ENCODE results near the gene FAIM.
"Not testable (repeated sequence)": the region's sequence is repeated elsewhere in the genome, so short reads cannot be mapped to it uniquely, and the experiment has no call there.

The FAIM gene, protein sequence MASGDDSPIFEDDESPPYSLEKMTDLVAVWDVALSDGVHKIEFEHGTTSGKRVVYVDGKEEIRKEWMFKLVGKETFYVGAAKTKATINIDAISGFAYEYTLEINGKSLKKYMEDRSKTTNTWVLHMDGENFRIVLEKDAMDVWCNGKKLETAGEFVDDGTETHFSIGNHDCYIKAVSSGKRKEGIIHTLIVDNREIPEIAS

GRCh38 chr3:138608322-138609135, at the start of gene FAIM:
Gene FAIM, plus strand, starts transcription at chr3:138608771. Its CDS starts 10,956 bp downstream, at chr3:138619727.
- no peak for DNase-seq

- DNase-seq = no peak
These were observed 49.4 kb upstream of the FAIM start for GRCh38 chr3:138559134-138559533.

DNA sequence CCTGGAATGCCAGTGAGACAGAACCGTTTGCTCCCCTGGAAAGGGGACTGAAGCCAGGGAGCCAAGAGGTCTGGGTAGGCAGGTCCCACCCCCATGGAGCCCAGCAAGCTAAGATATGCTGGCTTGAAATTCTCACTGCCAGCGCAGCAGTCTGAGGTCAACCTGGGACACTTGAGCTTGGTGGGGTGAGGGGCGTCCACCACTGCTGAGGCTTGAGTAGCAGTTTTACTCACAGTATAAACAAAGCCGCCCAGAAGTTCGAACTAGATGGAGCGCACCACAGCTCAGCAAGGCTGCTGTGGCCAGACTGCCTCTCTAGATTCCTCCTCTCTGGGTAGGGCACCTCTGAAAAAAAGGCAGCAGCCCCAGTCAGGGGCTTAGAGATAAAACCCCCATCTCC, 48.1 kb upstream of the FAIM start:
- no peak for DNase-seq

DNA sequence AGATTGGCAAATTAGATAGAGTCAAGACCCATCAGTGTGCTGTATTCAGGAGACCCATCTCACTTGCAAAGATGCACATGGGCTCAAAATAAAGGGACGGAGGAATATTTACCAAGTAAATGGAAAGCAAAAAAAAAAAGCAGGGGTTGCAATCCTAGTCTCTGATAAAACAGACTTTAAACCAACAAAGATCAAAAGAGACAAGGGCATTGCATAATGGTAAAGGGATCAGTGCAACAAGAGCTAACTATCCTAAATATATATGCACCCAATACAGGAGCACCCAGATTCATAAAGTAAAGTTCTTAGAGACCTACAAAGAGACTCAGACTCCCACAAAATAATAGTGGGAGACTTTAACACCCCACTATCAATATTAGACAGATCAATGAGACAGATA, 45.7 kb upstream of the FAIM start:
- not testable (repeated sequence) for DNase-seq

GRCh38 chr3:138566293-138566692, 42.3 kb upstream of the FAIM start:
- DNase-seq = not testable (repeated sequence)

- no peak for DNase-seq
These were observed 41.2 kb upstream of the FAIM start for GRCh38 chr3:138567403-138567802.

DNA sequence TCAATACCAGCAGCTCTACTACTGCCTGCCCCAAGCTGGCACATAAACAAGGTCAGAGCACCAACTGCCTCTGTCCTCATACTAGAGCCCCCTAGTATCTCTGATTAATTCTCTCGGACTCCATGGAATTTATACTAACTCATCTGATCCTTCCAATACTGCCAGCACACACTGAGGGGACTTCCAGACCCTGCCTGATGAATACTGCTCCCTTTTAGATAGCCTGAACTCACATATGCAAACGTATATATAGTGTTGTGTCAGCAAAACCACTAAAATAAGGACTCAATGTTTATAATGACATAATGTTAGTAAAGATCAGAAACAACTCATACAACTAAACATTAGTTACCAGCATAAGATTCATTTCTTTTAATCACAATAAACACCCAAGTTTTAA, 39.5 kb upstream of the FAIM start:
- no peak for DNase-seq

DNA sequence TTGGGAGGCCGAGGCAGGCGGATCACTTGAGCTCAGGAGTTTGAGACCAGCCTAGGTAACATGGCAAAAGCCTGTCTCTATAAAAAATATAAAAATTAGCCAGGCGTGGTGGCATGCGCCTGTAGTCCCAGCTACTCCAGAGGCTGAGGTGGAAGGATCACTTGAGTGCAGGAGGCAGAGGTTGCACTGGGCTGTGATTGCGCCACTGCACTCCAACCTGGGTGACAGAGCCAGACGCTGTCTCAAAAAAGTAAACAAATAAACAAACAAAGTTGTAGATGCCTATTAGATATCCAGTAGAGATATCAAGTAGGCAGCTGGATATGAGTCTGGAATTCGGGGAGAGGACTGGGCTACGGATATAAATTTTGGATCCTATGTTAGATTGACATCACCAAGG, 38.9 kb upstream of the FAIM start:
- not testable (repeated sequence) for DNase-seq

GRCh38 chr3:138573138-138573537, 35.4 kb upstream of the FAIM start:
- DNase-seq = no peak

DNA sequence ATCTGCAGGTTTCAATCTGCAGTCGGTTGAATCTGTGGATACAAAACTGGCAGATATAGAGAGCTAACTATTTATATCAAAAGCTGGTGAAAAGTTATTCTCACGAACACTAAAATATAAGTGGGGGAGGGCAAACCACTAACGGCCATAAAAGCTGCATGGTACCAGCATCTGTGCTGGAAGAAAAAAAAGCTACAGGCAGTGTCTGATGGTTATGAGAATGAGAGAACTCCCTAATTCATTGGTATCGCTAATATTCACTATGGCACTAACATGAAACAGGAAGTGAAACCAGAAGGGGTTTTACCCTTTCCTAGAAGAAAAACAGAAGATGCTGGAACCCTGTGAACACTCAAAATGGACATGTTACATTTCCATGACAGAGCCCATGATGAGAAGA, 30.4 kb upstream of the FAIM start:
- no peak for DNase-seq

DNA sequence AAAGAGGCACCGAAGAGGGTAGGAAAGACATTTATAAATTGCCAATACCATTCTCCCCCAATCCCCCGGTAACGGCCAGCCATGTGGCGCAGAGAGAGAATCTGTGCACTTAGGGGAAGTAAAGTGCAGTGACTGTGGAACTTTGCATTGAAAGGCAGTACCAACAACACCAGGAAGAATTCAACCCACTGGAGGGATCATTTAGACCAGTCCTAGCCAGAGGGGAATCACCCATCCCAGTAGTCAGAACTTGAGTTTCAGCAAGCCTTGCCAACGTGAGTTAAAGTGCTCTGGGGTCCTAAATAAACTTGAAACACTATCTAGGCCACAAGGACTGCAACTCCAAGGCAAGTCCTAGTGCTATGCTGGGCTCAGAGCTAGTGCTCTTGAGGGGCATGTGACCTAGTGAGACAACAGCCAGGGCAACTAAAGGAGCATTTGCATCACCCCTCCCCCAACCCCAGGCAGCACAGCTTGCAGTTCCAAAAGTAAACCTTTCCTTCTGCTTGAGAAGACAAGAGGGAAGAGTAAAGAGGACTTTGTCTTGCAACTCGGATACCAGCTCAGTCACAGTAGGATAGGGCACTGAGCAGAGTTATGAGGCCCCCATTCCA, 29.5 kb upstream of the FAIM start:
- no peak for DNase-seq

- no peak for DNase-seq
These were observed 21.2 kb upstream of the FAIM start for GRCh38 chr3:138587374-138587773.

GRCh38 chr3:138588445-138588844, 20.1 kb upstream of the FAIM start:
- no peak for DNase-seq

GRCh38 chr3:138591392-138591791, 17.2 kb upstream of the FAIM start:
- DNase-seq = no peak

DNA sequence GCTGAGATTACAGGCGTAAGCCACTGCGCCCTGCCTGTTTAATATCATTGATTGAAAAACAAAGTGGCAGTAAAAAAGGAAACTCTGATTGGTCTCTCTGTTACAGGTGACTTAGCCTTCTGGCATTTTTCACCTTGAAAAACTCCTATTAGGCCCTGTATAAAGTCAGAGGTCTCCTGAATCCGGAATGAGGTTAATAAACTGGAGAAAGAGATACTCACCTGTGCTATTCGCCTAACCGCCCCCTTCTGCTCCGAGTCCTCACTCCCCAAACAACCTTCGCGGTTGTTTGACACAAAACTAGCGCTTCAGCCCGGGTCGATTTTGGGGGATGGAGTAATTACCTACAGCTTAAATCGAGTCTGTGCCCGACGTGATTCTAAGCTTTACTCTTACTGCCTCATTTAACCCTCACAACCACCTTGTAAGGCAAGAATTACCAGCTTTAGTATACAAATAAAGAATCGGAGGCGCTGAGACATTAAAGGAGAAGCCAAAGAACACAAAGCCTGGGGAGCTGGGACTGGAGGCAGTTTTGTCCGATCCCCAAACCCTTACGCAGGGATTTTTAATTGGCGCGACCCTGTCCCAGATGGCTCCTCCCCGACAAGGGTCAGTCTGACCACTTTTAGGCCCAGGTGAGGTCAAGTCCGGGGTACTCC, 15.0 kb upstream of the FAIM start:
- DNase-seq = no peak

- no peak for DNase-seq
These were observed 14.2 kb upstream of the FAIM start, which contains the start of gene CEP70 for GRCh38 chr3:138594150-138594934. Gene CEP70, minus strand, starts transcription at chr3:138594260. Its CDS starts 21,333 bp downstream, at chr3:138572927.

- no peak for DNase-seq
These were observed 13.5 kb upstream of the FAIM start for GRCh38 chr3:138594935-138595610.

- not testable (repeated sequence) for DNase-seq
These were observed 11.2 kb upstream of the FAIM start for GRCh38 chr3:138597186-138597976.

DNA sequence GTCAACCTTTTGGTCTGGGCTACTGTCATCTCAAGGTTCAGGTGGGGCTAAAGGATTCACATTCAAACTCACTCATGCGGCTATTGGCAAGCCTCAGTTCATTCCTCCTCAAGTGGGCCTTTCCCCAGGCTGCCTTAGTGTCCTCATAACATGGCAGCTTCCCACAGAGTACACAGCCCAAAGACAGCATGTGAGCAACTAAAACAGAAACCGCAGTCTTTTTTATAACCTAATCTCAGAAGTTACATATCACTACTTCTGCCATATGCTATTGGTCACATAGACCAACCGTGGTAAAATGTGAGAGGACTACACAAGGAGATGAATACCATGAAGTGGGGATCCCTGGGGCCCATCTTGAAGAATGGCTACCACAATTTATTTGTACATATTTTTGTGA, 10.0 kb upstream of the FAIM start:
- no peak for DNase-seq

- no peak for DNase-seq
These were observed 8.3 kb upstream of the FAIM start for GRCh38 chr3:138600100-138600745.

DNA sequence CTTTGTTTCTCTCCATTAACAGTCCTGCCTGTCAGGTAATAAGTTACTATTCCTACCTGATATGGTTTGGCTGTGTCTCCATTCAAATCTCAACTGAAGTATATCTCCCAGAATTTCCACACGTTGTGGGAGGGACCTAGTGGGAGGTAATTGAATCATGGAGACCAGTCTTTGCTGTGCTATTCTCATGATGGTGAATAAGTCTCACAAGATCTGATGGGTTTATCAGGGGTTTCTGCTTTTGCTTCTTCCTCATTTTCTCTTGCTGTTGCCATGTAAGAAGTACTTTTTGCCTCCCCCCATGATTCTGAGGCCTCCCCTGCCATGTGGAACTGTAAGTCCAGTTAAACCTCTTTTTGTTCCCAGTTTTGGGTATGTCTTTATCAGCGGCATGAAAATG, 6.9 kb upstream of the FAIM start:
- DNase-seq = not testable (repeated sequence)

All from NCI-H446 treated with DMSO at 0.1 percent for 48 hours (cell line).